Measurements from ENCODE around the gene CAMK2N2.
A peak's percentile ranks its signal among the peaks of the same experiment; 100 is the strongest.
"Not testable (repeated sequence)": the region's sequence is repeated elsewhere in the genome, so short reads cannot be mapped to it uniquely, and the experiment has no call there.

CAMK2N2 gene

DNA sequence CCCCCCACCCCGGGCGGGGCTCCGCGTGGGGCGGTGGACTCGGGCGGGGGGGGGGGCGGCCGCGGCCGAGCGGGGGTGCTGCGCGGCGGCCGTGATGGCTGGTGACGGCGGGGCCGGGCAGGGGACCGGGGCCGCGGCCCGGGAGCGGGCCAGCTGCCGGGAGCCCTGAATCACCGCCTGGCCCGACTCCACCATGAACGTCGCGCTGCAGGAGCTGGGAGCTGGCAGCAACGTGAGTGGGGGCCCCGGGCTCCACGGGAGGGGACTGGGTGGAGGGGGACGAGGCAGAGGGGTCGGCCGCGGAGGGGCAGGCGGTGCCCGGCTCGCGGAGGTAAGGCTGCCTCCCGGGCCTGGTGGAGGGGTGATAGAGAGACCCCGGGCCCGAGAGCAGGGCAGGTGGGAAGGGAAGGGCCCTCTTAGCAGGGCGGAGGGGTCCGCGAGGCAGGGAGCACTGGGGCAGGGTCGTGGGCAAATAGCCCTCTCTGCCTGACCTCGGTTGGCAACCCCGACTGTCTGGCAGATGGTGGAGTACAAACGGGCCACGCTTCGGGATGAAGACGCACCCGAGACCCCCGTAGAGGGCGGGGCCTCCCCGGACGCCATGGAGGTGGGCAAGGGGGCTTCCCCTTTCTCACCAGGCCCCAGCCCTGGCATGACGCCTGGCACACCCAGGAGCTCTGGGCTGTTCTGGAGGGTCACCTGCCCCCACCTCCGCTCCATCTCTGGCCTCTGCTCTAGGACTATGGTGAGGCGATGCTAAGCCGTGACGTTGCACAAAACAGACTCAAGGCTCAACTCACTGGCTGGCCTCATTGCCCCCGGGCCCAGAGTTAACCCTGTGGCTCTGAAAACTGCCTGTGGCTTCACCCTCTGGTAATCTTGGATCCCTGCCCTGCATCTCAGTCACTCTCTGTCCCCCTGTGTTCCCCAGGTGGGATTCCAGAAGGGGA, 14.9 kb upstream of the CAMK2N2 start, which contains the start of gene ECE2:
Gene ECE2, plus strand, starts transcription at position 62 of the 950 bp plus-strand sequence. Its CDS starts 132 bp downstream, at position 194.
- TF ChIP-seq, protein P1, sequence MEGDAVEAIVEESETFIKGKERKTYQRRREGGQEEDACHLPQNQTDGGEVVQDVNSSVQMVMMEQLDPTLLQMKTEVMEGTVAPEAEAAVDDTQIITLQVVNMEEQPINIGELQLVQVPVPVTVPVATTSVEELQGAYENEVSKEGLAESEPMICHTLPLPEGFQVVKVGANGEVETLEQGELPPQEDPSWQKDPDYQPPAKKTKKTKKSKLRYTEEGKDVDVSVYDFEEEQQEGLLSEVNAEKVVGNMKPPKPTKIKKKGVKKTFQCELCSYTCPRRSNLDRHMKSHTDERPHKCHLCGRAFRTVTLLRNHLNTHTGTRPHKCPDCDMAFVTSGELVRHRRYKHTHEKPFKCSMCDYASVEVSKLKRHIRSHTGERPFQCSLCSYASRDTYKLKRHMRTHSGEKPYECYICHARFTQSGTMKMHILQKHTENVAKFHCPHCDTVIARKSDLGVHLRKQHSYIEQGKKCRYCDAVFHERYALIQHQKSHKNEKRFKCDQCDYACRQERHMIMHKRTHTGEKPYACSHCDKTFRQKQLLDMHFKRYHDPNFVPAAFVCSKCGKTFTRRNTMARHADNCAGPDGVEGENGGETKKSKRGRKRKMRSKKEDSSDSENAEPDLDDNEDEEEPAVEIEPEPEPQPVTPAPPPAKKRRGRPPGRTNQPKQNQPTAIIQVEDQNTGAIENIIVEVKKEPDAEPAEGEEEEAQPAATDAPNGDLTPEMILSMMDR (IDR thresholded peaks at IDR 0.05; ENCODE audit: extremely low read depth, insufficient read depth, missing control alignments): no peak
- DNase-seq (ENCODE audit: low spot score): no peak
- in situ Hi-C loops (cut with MboI; ENCODE audit: low pct_unique_long_range_greater_than_20kb, low sequenced_read_pairs, unreplicated experiment): no loop called here

DNA sequence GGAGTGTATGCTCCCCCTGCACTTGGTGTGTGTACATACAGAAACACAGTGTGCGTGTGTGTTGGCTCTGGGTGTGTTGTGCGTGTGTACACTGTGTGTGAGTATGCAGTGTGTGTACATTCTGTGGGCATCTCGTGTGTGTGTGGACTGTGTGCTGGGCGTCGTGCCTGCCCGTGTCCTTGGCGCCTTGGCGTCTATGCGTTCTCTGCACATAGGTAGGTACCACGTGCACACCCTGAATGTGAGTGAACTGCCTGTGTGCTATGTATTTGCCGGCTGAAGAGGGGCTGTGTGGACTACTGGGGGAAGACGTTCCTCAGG, 14.0 kb upstream of the CAMK2N2 start:
- no peak for DNase-seq (ENCODE audit: low spot score)
- in situ Hi-C loops (cut with MboI; ENCODE audit: low pct_unique_long_range_greater_than_20kb, low sequenced_read_pairs, unreplicated experiment): no loop called here
- TF ChIP-seq, protein P1 (IDR thresholded peaks at IDR 0.05; ENCODE audit: extremely low read depth, insufficient read depth, missing control alignments): no peak

DNA sequence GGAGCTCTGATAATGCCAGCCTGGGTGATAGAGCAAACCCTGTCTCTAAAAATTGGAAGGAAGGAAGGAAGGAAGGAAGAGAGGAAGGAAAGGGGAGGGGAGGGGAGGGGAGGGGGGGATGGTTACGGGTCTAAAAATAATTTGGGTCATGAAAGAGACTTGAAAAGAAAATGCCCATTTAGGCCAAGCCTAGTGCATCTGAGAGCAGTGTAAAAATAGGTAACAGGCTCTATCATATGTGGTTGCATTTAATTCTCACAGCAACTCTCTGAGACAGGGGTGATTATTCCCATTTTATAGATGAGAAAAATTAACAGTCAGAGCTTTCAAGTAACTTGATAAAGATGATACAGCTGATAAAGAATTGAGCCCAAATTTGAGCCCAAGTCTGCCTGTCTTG, 10.9 kb upstream of the CAMK2N2 start:
- in situ Hi-C loops (cut with MboI; ENCODE audit: low pct_unique_long_range_greater_than_20kb, low sequenced_read_pairs, unreplicated experiment): no loop called here
- TF ChIP-seq, protein P1 (IDR thresholded peaks at IDR 0.05; ENCODE audit: extremely low read depth, insufficient read depth, missing control alignments): no peak
- DNase-seq (ENCODE audit: low spot score): no peak

DNA sequence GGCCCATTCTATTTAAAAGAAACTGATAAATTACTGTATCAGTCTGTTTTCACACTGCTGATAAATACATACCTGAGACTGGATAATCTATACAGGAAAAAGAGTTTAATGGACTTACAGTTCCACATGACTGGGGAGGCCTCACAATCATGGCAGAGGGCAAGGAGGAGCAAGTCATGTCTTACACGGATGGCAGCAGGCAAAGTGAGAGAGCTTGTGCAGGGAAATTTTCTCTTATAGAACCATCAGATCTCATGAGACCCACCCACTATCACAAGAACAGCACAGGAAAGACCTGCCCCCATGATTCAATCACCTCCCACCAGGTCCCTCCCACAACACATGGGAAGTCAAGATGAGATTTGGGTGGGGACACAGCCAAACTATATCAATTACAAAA, 5.9 kb upstream of the CAMK2N2 start:
- DNase-seq (ENCODE audit: low spot score); in situ Hi-C loops (cut with MboI; ENCODE audit: low pct_unique_long_range_greater_than_20kb, low sequenced_read_pairs, unreplicated experiment): not testable (repeated sequence)

DNA sequence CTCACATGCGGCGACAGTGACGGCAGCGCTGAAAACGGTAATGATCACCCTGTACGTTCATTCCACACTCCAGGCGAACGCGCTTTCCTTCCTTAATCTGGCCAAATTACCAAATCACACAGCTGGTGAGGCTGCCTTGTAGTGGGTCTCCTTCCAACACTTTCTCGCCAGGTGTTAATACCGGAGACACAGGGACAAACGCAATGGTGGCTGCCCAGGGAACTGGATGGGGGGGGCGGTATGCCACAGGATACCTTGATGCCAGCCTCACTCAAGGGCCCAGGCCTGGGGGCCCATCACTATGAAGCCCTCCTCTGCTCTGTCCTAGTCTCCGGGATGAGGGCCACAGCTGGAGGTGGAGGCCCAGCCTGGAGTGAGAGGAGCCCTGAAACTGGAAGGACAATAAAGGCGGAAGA, 1.4 kb upstream of the CAMK2N2 start:
- no peak for DNase-seq (ENCODE audit: low spot score)
- in situ Hi-C loops (cut with MboI; ENCODE audit: low pct_unique_long_range_greater_than_20kb, low sequenced_read_pairs, unreplicated experiment): no loop called here
- TF ChIP-seq, protein P1 (IDR thresholded peaks at IDR 0.05; ENCODE audit: extremely low read depth, insufficient read depth, missing control alignments): no peak

DNA sequence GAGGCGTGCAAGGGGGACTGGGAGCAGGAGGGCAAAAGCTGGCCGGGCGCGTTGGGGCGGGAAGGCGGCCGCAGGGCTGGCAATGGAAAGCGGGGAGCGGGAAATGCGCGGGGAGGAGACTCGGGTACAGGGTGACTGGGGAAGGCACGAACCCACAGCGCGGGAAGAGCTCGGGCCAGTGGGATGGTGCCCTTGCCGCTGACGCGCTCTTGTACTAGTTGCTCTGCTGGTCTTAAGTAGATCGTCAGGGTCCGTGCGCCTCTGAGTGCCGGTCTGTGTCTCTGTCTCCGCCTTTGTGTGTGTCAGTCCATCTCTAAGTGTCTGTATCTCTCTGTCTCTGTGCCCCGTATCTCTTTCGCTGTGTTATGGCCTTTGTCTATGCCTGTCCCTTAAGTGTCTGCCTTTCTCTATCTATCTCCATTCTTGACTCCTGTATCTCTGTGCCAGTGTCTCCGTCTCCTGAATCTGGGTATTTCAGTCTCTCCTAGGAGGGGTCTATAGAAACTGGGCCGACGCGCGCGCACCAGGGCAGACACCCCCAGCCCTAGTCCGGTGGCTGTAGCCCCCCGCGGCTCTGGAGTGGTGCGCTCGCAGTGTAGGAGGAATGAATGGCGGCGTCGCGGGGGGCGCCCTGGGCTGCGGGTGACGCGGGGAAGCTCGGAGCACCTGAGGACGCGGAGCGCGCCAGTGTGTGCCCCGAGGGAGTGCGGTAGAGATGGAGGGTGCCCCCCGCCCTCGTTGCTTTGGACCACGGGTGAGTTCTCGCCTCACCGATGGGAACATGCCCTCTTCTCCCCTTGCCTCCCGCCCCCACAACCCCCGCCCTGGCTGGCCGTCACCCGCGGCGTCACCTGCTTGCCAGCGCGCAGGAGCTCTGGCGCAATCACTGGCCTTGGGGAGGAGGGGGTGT, 756 bp upstream of the CAMK2N2 start:
- TF ChIP-seq, protein P1 (IDR thresholded peaks at IDR 0.05; ENCODE audit: extremely low read depth, insufficient read depth, missing control alignments): no peak
- DNase-seq (ENCODE audit: low spot score): peak; percentile 72
- in situ Hi-C loops (cut with MboI; ENCODE audit: low pct_unique_long_range_greater_than_20kb, low sequenced_read_pairs, unreplicated experiment): no loop called here

Measured in GM13977 (cell line).